GM18511 (cell line): ENCODE data around the gene UBAP2.

Source experiments
- ATAC-seq: cut with Tn5 transposase; IDR thresholded peaks from one replicate; pipeline ENCODE4 v1.9.1; 2021; ENCODE audit warnings: mild to moderate bottlenecking, moderate library complexity; ENCODE audit not compliant: unreplicated experiment

UBAP2 gene

GRCh38 chr9:33924978-33925797 lies 123.5 kb downstream of the UBAP2 start:
- ATAC-seq = no peak

GRCh38 chr9:33923998-33924701 lies 124.5 kb downstream of the UBAP2 start:
- ATAC-seq = no peak

- no peak for ATAC-seq
Observed at GRCh38 chr9:33923079-33923478, 125.6 kb downstream of the UBAP2 start.

DNA sequence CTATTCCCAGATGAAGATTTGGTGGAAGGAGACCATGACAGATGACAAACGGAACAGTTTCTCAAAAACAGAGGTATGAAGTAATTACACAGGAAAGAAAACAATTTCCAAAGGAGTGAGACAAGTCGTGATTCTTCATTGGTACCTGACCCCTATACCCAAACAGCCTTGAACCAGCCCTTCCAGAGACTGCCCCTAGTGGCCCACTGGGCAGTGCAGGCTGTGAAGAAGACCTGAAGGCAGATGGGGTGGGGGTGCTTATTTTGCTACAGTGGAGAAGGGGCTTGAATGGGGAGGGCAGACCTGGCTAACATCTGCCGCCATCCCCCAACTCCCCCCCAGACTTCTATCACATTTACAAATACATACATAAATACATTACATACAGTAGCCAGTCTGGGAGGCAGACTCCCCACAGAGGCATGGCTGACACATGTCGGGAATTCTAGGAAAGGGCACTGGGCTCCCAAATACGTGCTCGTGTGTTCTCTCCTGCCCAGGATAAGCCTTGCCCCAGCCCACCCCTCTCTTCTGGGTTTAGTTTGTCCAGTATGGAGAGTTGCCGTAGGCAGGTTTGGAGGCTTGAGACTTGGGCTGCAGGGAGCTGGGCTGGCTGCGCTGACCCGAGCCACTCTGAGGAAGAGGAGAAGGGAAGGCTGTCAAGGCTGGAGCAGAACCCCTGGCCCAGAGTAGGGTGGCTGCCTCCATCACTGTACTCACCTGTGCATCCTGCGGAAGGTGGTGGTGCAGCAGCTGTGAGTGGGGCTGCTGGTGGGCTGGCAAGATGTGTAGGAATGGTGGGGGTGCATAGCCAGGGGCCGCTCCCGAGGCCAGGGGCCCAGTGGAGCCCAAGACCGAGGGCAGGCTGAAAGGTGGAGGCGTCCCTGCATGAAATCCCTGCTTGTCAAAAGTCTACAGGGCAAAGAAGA lies 126.5 kb downstream of the UBAP2 start:
- no peak for ATAC-seq

DNA sequence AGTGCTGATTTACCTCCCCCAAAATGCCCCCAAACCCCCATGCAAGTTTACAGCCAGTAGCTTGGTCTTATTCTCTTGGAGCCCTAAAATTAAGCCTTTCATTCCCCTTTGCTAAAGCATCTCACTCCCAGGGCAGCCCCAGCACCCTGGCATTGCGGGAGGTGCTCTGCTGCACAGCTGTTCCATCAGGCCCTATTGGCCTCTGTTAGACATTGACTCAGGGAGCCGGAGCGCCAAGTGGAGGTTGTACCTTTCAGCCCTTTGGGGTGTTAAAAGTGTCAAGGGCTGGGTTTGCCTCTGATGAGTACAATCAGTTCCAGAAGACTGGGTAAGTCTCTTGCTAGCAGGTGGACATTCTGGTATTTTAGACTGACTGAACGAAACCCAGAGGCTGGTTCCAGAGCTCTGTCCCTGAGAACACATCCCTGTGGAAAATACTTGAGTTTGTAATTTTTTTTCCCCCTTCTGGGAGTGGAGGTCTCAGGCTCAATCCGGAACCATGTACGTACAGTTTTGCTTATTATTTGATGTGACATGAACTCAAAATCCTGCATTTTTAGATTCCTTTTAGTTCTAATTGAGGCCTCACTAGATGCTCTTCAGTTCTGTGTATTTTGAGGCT lies 129.3 kb downstream of the UBAP2 start:
- no peak for ATAC-seq

DNA sequence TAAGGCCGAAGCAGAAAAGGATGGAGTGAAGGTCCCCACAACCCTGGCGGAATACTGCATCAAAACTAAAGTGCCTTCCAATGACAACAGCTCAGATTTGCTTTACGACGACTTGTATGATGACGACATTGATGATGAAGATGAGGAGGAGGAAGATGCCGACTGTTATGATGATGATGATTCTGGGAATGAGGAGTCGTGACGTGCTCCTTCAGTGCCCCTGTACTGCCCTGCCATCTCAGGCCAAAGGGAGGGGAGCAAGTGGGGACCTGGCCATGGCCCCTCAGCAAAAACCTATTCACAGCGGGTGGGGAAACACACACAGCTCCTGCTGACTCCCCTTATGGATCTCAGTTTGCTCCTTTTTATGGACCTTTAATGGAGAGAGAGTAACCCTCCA lies 131.7 kb downstream of the UBAP2 start:
- ATAC-seq = no peak

- ATAC-seq = no peak
Observed at GRCh38 chr9:33914887-33915628, 133.6 kb downstream of the UBAP2 start.

DNA sequence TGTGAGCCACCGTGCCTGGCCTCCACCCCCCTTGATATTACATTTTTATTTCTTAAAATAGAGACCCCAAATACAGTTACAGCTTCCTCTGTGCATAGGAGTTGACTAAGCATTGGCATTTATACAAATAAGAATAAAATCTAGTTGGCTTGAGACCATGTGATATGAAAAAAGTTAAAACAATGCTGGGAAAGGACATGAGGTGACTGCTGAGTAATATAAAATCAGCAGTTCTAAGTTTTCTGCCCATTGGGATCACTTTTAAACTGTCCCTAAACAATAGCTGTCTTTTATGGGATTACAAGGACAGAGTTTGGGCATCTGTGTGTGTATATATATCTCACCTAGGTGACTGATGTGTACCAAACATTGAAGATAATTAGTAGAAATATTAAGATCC lies 135.1 kb downstream of the UBAP2 start:
- ATAC-seq = no peak

DNA sequence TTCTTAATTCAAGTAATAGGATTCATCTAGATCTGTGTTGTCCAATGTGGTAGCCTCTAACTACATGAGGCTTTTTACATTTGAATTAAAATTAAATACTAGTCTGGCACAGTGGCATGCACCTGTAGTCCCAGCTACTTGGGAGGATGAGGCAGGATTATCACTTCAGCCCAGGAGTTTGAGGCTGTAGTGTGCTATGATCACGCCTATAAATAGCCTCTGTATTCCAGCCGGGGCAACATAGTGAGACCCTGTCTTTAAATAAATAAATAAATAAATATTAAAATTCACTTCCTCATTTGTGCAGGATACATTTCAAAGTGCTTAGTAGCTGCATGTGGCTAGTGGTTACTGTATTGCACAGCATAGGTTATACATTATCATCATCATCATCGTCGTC lies 139.9 kb downstream of the UBAP2 start:
- no peak for ATAC-seq

DNA sequence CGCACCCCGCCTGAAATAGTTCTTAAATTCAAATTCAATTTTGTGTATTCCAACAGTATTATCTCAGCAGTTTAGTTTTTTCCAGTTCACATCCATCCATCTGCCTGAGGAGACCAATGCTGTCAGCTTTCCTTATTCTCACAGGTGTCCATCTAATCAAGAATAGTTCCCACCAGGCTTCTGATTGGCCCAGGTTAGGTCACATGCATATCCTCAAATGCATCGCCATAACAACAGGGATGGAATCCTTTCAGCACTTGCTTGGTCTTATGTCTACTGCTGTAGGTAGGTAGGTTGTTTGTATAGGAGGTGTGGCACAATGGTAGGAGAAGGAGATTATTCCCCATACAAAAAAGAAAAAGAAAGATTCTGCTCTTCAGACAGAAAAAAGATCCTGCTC lies 140.6 kb downstream of the UBAP2 start:
- ATAC-seq = no peak

DNA sequence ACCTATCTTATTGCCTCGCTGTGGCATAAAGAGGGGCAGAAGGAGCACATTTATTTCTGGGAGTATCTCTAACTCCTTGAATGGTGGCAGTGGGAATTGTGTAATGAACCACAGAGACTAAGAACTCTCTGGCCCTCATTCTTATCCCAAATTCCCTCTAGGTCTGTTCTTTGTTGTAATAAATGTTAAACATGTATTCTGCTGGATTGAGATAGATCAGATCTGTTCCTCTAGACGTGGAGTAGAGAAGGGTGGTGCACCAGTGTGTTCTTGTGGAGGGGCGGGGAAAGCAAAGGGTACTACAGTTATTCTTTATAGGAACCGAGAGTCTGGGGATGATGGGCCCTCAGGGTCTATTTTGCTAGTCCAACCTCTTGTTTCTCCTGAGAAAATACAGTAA lies 141.3 kb downstream of the UBAP2 start:
- no peak for ATAC-seq

DNA sequence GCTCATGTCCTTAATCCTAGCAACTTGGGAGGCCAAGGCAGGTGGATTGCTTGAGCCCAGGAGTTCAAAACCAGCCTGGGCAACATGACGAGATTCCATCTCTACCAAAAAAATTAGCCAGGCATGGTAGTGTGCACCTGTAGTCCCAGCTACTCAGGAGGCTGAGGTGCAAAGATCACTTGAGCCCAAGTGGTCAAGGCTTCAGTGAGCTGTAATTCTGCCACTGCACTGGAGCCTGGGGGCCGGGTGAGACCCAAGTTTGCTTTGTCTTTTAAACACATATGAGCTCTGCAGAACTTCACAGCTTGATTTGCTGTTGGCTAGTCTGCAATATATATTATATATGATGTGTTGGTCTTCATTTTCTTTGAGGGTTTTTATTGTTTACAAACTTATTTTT lies 141.9 kb downstream of the UBAP2 start:
- ATAC-seq = no peak

DNA sequence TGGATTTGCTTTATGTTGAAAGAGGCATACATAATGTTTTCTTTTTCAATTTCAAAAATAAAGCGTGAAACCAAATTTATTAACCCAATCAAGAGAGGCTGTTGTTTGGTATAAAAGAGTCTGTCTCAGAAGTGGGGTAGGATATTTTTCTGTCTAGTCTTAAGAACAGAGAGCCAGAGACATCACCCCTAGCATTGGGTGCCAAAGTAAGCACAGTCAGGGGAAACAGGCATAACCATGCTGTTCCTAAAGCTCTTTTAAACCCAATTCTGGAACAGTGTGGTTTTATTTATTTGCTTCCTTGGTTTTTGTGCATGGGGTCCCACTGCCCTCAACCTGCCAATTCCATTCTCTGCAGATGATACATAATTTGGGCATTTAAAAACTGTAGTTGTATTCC lies 143.6 kb downstream of the UBAP2 start:
- ATAC-seq = no peak

DNA sequence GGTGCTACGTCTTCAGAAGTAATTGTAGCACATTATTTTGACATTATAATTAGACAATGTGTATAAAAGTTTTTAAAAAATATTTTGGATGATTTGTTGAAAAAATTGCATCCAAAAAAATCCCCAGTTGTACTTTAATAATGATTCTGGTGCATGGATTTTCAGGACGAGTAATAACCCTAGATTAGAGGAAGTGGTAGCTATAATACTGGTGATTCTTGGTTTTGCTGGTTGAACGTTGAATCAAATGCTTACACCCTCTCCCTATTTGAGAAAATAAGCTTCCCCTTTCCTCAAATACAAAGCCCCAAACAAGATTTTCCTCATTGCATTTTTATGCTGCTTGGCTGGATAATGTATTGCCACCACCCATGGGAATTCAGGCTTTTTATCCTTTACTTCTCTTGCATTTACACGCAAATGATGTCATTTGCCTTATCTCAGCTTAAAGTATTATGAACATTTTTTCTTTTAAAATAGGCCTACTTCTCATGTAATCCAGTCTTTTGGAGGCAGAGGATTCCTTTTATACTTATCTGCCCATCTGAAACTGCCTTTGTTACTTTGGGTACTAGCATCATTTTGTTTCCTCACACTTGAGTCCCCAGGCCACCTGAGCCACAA lies 145.4 kb downstream of the UBAP2 start:
- ATAC-seq = no peak

DNA sequence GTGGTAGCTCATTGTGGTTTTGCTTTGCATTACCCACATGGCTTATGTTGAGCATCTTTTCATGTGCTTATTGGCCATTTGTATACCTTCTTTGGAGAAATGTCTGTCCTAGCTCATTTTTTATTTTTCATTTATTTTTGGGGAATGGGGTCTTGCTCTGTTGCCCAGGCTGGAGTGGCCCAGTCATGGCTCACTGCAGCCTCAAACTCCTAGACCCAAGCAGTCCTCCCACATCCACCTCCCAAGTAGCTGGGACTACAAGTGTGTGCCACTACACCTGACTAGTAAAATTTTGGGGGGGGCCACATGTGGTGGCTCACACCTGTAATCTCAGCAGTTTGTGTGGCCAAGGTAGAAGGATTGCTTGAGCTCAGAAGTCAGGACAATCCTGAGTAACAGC lies 154.4 kb downstream of the UBAP2 start:
- no peak for ATAC-seq

DNA sequence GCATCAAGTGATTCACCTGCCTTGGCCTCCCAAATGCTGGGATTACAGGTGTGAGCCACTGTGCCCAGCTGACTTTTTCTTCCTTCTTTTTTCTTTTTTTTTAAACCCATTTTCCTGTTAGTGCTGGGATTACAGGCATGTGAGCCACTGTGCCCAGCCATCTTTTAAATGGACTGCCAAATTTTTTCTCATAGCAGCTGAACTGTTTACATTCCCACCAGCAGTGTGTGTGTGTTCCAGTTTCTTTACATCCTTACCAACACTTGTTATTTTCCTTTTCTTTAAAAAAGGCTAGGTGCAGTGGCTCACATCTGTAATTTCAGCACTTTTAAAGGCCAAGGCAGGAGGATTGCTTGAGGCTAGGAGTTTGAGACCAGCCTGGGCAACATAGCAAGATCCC lies 154.8 kb downstream of the UBAP2 start:
- ATAC-seq = no peak

DNA sequence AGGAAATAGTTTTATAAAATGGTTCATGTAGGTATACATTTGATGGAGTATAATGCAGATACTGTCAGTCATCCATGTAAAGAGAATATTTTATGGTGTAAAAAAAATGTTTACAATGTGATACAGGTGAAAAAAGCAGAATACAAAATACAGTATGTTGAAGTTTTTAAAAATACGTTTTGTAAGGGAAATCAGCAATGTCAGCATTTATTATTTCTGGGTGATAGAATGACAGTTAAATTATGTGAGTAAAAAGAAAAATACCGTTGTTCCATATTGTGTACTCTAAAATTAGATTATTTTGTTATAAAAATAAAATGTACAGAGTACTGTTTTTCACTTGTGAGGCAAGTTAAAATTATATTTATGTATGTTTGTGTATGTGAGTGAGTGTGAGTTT lies 162.7 kb downstream of the UBAP2 start:
- no peak for ATAC-seq

GRCh38 chr9:33884856-33885701 lies 163.6 kb downstream of the UBAP2 start:
- ATAC-seq = no peak

DNA sequence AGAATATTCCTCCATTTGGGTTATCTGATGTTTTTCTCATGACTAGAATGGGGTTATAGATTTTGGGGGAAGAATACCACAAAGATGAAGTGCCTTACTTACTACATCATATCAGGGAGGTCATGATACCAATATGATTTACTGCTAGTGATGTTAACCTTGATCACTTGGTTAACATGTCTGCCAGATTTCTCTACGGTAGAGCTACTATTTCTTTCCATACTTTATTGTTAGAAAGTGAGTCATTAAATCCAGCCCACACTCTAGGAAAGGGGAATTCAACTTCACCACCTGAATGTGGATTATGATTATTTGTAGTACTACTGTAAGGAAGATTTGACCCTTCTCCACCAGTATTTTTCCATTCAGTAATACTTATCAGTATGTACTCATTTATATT lies 167.1 kb downstream of the UBAP2 start:
- ATAC-seq = no peak
